Measurements from ENCODE around the gene MAB21L3.

DNA sequence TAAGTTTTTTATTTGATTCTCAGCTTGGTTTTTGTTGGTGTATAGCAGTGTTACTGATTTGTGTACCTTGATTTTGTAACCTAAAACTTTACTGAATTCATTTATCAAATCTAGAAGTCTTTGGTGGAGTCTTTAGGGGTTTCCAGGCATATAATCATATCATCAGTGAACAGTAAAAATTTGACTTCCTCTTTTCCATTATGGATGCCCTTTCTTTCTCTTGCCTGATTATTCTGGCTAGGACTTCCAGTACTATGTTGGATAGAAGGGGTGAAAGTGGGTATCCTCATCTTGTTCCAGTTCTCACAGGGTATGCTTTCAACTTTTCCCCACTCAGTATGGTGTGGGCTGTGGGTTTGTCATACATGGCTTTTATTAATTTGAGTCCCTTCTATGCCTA is 23.6 kb upstream of the MAB21L3 start:
- TF ChIP-seq, protein P1, sequence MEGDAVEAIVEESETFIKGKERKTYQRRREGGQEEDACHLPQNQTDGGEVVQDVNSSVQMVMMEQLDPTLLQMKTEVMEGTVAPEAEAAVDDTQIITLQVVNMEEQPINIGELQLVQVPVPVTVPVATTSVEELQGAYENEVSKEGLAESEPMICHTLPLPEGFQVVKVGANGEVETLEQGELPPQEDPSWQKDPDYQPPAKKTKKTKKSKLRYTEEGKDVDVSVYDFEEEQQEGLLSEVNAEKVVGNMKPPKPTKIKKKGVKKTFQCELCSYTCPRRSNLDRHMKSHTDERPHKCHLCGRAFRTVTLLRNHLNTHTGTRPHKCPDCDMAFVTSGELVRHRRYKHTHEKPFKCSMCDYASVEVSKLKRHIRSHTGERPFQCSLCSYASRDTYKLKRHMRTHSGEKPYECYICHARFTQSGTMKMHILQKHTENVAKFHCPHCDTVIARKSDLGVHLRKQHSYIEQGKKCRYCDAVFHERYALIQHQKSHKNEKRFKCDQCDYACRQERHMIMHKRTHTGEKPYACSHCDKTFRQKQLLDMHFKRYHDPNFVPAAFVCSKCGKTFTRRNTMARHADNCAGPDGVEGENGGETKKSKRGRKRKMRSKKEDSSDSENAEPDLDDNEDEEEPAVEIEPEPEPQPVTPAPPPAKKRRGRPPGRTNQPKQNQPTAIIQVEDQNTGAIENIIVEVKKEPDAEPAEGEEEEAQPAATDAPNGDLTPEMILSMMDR (conservative IDR thresholded peaks at IDR 0.05; ENCODE audit: low read depth, low read length): no peak
- TF ChIP-seq EZH2 (IDR thresholded peaks at IDR 0.05; ENCODE audit: borderline replicate concordance, low read depth, low read length, poor library complexity, severe bottlenecking): no peak

Measured in A673 (cell line).